ENCODE measurements around the gene RNF150.
"Not testable (repeated sequence)": the region's sequence is repeated elsewhere in the genome, so short reads cannot be mapped to it uniquely, and the experiment has no call there.

RNF150 gene

DNA sequence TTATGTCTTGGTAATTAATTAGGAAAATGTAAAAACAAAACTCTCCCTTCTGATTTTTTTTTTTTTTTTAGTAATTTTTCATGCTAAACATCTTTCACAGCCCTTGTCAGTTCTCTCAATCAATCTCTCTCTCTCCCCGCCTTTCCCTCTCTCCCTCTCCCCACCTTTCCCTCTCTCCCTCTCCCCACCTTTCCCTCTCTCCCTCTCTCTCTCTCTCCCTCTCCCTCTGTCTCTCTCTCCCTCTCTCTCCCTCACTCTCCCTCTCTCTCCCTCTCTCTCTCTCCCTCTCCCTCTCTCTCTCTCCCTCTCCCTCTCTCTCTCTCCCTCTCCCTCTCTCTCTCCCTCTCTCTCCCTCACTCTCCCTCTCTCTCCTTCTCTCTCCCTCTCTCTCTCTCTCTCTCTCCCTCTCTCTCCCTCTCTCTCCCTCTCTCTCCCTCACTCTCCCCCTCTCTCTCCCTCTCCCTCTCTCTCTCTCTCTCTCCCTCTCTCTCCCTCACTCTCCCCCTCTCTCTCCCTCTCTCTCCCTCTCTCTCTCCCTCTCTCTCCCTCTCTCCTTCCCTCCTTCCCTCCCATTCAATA, 322.6 kb downstream of the RNF150 start:
- not testable (repeated sequence) for DNase-seq

Measured in SHP77 treated with DMSO at 0.1 percent for 48 hours (cell line).